ENCODE measurements around the gene CACNA1B.

Gene CACNA1B

DNA sequence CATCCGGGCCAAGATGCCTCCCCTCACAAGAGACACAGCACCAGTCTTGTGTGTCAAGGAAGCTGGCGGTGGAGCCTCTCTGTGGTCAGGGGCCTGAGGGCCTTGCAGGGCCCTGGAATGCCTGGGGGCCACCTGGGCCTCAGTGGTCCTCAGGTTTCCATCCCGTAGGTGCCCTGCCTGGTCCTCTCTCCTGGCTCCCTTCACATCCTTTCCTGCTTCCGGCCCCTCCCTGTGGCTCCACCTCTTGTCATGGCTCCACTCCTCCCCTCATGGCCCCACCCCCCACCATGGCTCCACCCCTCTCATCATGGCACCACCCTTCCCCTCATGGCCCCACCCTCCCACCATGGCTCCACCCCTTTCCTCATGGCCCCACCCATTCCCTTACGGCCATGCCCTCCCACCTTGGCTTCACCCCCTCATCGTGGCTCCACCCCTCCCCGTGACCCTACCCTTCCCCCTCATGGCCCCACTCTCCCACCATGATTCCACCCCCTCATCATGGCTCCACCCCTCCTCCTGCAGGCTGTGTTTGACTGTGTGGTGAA, 175.8 kb downstream of the CACNA1B start:
- no peak for DNase-seq (ENCODE audit: low read depth in 2 of 2)

- DNase-seq (ENCODE audit: low read depth in 2 of 2) = no peak
These were observed 176.6 kb downstream of the CACNA1B start for GRCh38 chr9:138053996-138054752.

DNA sequence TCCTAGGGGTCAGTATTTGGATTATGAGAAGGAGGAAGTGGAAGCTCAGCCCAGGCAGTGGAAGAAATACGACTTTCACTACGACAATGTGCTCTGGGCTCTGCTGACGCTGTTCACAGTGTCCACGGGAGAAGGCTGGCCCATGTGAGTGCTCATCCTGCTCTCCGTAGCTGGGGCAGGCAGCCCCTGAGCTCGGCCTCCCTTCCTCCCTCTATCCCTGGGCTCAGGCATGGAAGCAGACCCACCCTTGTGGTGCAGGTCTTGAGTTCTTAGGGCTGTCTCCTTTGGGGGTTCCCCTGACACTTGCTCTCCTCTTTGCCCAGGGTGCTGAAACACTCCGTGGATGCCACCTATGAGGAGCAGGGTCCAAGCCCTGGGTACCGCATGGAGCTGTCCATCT, 180.1 kb downstream of the CACNA1B start:
- DNase-seq (ENCODE audit: low read depth in 2 of 2) = no peak

- DNase-seq (ENCODE audit: low read depth in 2 of 2) = no peak
These were observed 180.6 kb downstream of the CACNA1B start for GRCh38 chr9:138058181-138058580.

GRCh38 chr9:138059196-138059595, 181.6 kb downstream of the CACNA1B start:
- DNase-seq (ENCODE audit: low read depth in 2 of 2) = no peak

DNA sequence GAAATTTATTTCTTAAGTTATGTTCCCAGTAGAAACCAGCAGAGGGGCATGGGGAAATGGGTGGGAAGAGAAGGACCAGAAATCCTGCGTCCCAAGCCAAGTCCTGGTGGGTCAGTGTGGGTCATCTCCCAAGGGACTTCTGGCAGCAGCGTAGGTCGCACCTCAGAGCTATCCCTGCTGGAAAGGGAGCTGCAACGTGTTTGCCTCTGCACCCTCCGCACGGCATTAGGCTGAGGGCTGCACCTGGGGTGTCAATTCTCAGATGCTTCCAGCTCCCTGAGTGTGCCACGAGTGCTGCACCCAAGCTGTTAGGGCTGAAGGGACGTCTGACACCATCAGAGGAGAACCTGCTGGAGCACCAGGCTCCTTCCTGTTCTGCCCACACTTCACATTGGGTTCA, 182.8 kb downstream of the CACNA1B start:
- DNase-seq (ENCODE audit: low read depth in 2 of 2) = no peak

- no peak for DNase-seq (ENCODE audit: low read depth in 2 of 2)
These were observed 183.3 kb downstream of the CACNA1B start for GRCh38 chr9:138060881-138061280.

GRCh38 chr9:138061631-138062030, 184.0 kb downstream of the CACNA1B start:
- DNase-seq (ENCODE audit: low read depth in 2 of 2) = no peak

DNA sequence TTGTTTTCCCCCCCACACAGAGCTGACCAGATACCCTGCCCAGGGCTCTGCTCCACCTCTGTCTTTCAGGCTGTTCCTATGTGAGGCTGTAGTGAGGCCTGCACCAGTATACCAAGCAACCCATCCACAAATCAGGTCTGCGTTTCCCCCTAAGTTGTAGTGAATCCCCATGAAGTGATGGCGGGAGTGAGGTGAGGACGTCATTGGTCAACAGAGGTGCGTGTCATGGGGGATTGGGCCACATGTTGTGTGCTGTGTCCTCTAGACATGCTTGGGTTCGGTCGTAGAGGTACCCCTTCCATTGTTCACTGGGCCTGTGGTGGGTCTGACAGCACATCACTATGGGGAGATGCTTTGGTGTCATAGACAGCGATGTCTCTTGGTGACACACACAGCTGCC, 184.6 kb downstream of the CACNA1B start:
- DNase-seq (ENCODE audit: low read depth in 2 of 2) = no peak

- no peak for DNase-seq (ENCODE audit: low read depth in 2 of 2)
These were observed 185.5 kb downstream of the CACNA1B start for GRCh38 chr9:138063033-138063432.

GRCh38 chr9:138063785-138064184, 186.2 kb downstream of the CACNA1B start:
- DNase-seq (ENCODE audit: low read depth in 2 of 2) = no peak

- no peak for DNase-seq (ENCODE audit: low read depth in 2 of 2)
These were observed 187.0 kb downstream of the CACNA1B start for GRCh38 chr9:138064547-138064946.

DNA sequence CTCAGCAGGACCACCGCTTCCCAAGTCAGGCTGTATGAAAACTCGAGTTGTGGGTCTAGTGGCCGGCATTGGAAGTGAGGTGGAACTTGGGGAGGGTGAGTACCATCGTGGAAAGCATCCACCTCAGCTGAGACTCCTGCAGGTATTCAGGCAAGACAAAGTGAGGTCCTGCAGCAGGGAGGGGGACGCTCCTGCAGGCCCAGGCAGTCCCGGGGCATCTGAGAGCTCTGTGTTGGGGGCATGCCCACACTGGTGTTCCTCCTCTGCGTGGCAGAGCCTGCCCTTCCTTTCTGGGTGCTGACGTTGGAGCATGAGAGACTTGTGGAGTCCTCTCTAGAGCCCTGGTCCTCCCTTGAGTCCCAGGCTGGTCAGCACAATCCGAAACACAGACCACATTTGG, 187.7 kb downstream of the CACNA1B start:
- no peak for DNase-seq (ENCODE audit: low read depth in 2 of 2)

- no peak for DNase-seq (ENCODE audit: low read depth in 2 of 2)
These were observed 188.5 kb downstream of the CACNA1B start for GRCh38 chr9:138066049-138066448.

GRCh38 chr9:138067613-138068367, 190.2 kb downstream of the CACNA1B start:
- no peak for DNase-seq (ENCODE audit: low read depth in 2 of 2)

DNA sequence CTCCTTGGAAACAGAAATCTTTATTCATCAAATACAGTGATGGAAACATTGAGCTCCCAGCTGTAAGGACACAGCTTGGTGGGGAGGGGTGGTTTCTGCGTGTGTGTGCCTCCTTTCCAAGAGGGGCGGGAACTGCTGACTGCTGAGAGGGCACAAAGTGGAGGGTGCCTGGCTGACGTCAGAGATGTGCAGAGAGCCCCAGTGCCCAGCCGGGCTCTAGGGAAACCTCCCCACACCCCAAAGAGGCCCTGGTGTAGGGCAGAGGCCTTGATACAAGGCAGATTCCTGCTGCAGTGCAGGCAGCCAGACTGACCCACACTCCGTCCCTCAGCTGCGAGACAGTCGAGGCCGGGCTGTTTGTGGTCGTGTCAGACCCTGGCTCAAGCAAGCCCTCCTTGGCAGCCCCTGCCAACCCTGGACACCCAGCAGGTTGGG, 191.0 kb downstream of the CACNA1B start:
- no peak for DNase-seq (ENCODE audit: low read depth in 2 of 2)

DNA sequence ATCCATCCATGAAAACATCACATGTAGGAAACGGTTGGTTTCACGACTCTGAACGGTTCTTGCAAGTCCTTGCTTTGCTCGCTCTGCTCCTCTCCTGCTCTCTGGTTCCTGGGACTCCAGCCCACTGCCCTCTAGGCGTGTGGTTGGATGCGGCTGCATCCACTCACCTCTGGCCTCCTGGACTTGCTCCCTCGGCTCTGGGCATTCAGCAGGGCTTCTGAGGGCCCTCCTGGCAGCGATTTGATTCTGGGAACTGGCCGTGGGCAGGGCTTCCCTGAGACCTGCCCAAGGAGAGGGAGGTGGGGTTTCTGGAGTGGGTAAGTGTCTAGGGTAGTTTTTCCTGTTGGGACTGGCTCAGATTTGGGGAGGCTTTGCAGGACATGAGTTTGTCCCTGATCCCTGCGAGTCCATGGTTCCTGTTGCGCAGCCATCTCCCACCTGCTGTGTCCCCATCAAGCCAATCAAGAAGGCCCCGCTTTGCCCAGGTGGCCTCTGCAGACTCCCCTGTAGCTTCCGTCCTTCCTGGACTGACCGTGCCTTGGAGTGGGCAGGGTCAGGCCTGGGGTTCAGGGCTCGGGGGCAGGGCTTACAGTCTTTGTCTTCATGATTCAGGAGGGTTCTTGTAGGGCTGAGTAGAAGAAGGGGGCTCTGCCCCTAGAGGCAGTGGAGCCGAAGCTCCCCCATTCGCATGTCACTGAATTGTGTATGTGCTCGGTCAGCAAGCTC, 192.3 kb downstream of the CACNA1B start:
- DNase-seq (ENCODE audit: low read depth in 2 of 2) = no peak

GRCh38 chr9:138070815-138071214, 193.2 kb downstream of the CACNA1B start:
- DNase-seq (ENCODE audit: low read depth in 2 of 2) = no peak

GRCh38 chr9:138071292-138071691, 193.7 kb downstream of the CACNA1B start:
- DNase-seq (ENCODE audit: low read depth in 2 of 2) = no peak

DNA sequence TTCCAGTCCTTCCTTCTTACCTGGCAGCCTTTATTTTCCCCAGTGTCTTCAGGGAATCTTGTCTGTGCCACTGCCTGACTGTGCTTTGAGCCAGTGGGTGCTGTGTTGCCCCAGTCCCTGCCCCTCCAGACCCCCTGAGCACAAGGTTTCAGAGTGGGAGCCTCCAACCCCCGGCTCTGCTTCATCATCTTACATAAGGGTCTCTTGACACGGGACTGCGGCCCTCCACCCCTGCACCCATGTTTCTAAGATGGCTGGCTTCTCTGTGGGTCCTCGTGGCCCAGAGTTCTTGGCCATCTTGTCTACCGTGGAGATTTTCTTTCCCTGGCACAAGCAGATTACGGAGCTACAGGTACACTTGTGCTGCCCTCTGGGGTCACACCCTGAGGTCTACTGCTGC, 194.1 kb downstream of the CACNA1B start:
- no peak for DNase-seq (ENCODE audit: low read depth in 2 of 2)

- DNase-seq (ENCODE audit: low read depth in 2 of 2) = no peak
These were observed 194.7 kb downstream of the CACNA1B start for GRCh38 chr9:138072161-138072842.

- DNase-seq (ENCODE audit: low read depth in 2 of 2) = no peak
These were observed 195.3 kb downstream of the CACNA1B start for GRCh38 chr9:138072897-138073296.
